OCI-LY1 (cell line): ENCODE results near the gene OR1I1.
"Not testable (repeated sequence)": the region's sequence is repeated elsewhere in the genome, so short reads cannot be mapped to it uniquely, and the experiment has no call there.

Experiments
- H2AFZ ChIP-seq: fragments of 200-600 bp; sonication (generic), shearing (Covaris generic); 2 replicates; pipeline ENCODE4 v1.6.0; 2014; ENCODE audit warnings: antibody characterized with exemption, mild to moderate bottlenecking, low read length
- H3F3A ChIP-seq: fragments of 200-600 bp; sonication (generic), shearing (Covaris generic); 2 replicates; pipeline ENCODE4 v1.6.0; 2014; ENCODE audit warnings: mild to moderate bottlenecking, antibody characterized with exemption, low read length, moderate library complexity; ENCODE audit not compliant: insufficient read depth
- H3K27ac ChIP-seq: fragments of 200-600 bp; sonication (generic); 2 replicates; pipeline ENCODE4 v1.5.1; 2014; ENCODE audit warnings: low read length, mixed run types, mild to moderate bottlenecking, low read depth; ENCODE audit not compliant: poor library complexity, severe bottlenecking
- H3K27me3 ChIP-seq: fragments of 200-600 bp; sonication (generic); 2 replicates; pipeline ENCODE4 v1.6.0; 2014; ENCODE audit warnings: antibody characterized with exemption, mild to moderate bottlenecking, low read length, moderate library complexity; ENCODE audit not compliant: insufficient read depth
- H3K36me3 ChIP-seq: fragments of 200-600 bp; sonication (generic); 2 replicates; pipeline ENCODE4 v1.6.1; 2014; ENCODE audit warnings: mild to moderate bottlenecking, antibody characterized with exemption, low read length, moderate library complexity, mixed read lengths; ENCODE audit not compliant: insufficient read depth
- H3K4me1 ChIP-seq: fragments of 200-600 bp; sonication (generic); 2 replicates; pipeline ENCODE4 v1.5.1; 2014; ENCODE audit warnings: mild to moderate bottlenecking, low read length, moderate library complexity; ENCODE audit not compliant: insufficient read depth, severe bottlenecking
- H3K4me2 ChIP-seq: fragments of 200-600 bp; sonication (generic), shearing (Covaris generic); 2 replicates; pipeline ENCODE4 v1.6.1; 2014; ENCODE audit warnings: low read length
- H3K4me3 ChIP-seq: fragments of 200-600 bp; sonication (generic); 2 replicates; pipeline ENCODE4 v1.5.1; 2014; ENCODE audit warnings: low read length, low read depth, mild to moderate bottlenecking, mixed read lengths; ENCODE audit not compliant: poor library complexity, severe bottlenecking
- H3K79me2 ChIP-seq: fragments of 200-600 bp; shearing (Covaris generic); 2 replicates; pipeline ENCODE4 v1.6.1; 2016; ENCODE audit warnings: mixed run types, low read length, mixed read lengths; ENCODE audit not compliant: insufficient read depth
- H3K9ac ChIP-seq: fragments of 200-600 bp; sonication (generic), shearing (Covaris generic); 2 replicates; pipeline ENCODE4 v1.6.1; 2014; ENCODE audit warnings: mild to moderate bottlenecking, low read length, mixed read lengths
- H3K9me2 ChIP-seq: fragments of 200-600 bp; sonication (generic), shearing (Covaris generic); 2 replicates; pipeline ENCODE4 v1.6.1; 2014; ENCODE audit warnings: low read depth, mild to moderate bottlenecking, low read length, mixed read lengths
- H3K9me3 ChIP-seq: fragments of 200-600 bp; shearing (Covaris generic); 2 replicates; pipeline ENCODE4 v1.6.1; 2014; ENCODE audit warnings: low read length, mixed read lengths
- H4K20me1 ChIP-seq: fragments of 200-600 bp; sonication (generic), shearing (Covaris generic); 2 replicates; pipeline ENCODE4 v1.6.0; 2016; ENCODE audit warnings: mild to moderate bottlenecking, low read length; ENCODE audit not compliant: insufficient read depth
- EZH2 ChIP-seq: fragments of 200-600 bp; sonication (generic), shearing (Covaris generic); IDR thresholded peaks from 2 replicates; pipeline ENCODE4 v1.8.0; 2017; ENCODE audit warnings: borderline replicate concordance, mixed run types, mild to moderate bottlenecking, antibody characterized with exemption, low read length, moderate library complexity, mixed read lengths
- TF ChIP-seq, protein P1 (sequence below): fragments of 200-600 bp; sonication (generic), shearing (Covaris generic); IDR thresholded peaks from 2 replicates; pipeline ENCODE4 v1.5.1; 2017; ENCODE audit warnings: mild to moderate bottlenecking, antibody characterized with exemption, low read length, moderate library complexity, mixed read lengths

Gene OR1I1

GRCh38 chr19:15072930-15073647 is 8.9 kb upstream of the OR1I1 start:
- Histone ChIP-seq H3K27ac (no peak overlapping the region), H3K4me2 (no peak overlapping the region)

GRCh38 chr19:15074371-15074770 is 7.6 kb upstream of the OR1I1 start:
- H3F3A ChIP-seq, result no peaks in the 10 kb centered on the region
- TF ChIP-seq, protein P1, sequence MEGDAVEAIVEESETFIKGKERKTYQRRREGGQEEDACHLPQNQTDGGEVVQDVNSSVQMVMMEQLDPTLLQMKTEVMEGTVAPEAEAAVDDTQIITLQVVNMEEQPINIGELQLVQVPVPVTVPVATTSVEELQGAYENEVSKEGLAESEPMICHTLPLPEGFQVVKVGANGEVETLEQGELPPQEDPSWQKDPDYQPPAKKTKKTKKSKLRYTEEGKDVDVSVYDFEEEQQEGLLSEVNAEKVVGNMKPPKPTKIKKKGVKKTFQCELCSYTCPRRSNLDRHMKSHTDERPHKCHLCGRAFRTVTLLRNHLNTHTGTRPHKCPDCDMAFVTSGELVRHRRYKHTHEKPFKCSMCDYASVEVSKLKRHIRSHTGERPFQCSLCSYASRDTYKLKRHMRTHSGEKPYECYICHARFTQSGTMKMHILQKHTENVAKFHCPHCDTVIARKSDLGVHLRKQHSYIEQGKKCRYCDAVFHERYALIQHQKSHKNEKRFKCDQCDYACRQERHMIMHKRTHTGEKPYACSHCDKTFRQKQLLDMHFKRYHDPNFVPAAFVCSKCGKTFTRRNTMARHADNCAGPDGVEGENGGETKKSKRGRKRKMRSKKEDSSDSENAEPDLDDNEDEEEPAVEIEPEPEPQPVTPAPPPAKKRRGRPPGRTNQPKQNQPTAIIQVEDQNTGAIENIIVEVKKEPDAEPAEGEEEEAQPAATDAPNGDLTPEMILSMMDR, result no peak
- TF ChIP-seq EZH2, result no peak
- H3K27me3 ChIP-seq, result no peaks in the 10 kb centered on the region
- H3K4me1 ChIP-seq, result no peaks in the 10 kb centered on the region
- H4K20me1 ChIP-seq, result no peaks in the 10 kb centered on the region
- H3K27ac ChIP-seq, result no peak overlapping the region
- H3K4me2 ChIP-seq, result no peak overlapping the region
- H2AFZ ChIP-seq, result no peak overlapping the region
- no peak overlapping the region for H3K9ac ChIP-seq
- H3K9me3 ChIP-seq, result no peaks in the 10 kb centered on the region
- H3K79me2 ChIP-seq, result no peaks in the 10 kb centered on the region
- no peaks in the 10 kb centered on the region for H3K36me3 ChIP-seq
- no peaks in the 10 kb centered on the region for H3K9me2 ChIP-seq
- H3K4me3 ChIP-seq, result no peak overlapping the region

More at GRCh38 chr19:15072930-15073647, 8.9 kb upstream of the OR1I1 start:
- Histone ChIP-seq H3K36me3 (no peaks in the 10 kb centered on the region), H3K4me3 (no peak overlapping the region), H2AFZ (no peak overlapping the region), H3K9me3 (no peaks in the 10 kb centered on the region), H3K79me2 (no peaks in the 10 kb centered on the region), H3K4me1 (no peaks in the 10 kb centered on the region), H3F3A (no peaks in the 10 kb centered on the region), H3K27me3 (no peaks in the 10 kb centered on the region), H3K9me2 (no peaks in the 10 kb centered on the region), H3K9ac (no peak overlapping the region), H4K20me1 (no peaks in the 10 kb centered on the region)
- TF ChIP-seq, protein P1, result peak; percentile 31; the same call in 1 of the 2 replicates
- no peak for TF ChIP-seq EZH2

- Histone ChIP-seq H3F3A (no peaks in the 10 kb centered on the region), H3K4me2 (no peak overlapping the region), H3K4me1 (no peaks in the 10 kb centered on the region), H2AFZ (no peak overlapping the region), H3K9me2 (no peaks in the 10 kb centered on the region), H3K27me3 (no peaks in the 10 kb centered on the region), H3K27ac (no peak overlapping the region), H3K9ac (no peak overlapping the region), H3K36me3 (no peaks in the 10 kb centered on the region), H3K4me3 (no peak overlapping the region), H3K9me3 (no peaks in the 10 kb centered on the region), H4K20me1 (no peaks in the 10 kb centered on the region), H3K79me2 (no peaks in the 10 kb centered on the region)
- no peak for TF ChIP-seq EZH2
- TF ChIP-seq, protein P1, result no peak
These were observed 6.2 kb upstream of the OR1I1 start for GRCh38 chr19:15075806-15076205.

DNA sequence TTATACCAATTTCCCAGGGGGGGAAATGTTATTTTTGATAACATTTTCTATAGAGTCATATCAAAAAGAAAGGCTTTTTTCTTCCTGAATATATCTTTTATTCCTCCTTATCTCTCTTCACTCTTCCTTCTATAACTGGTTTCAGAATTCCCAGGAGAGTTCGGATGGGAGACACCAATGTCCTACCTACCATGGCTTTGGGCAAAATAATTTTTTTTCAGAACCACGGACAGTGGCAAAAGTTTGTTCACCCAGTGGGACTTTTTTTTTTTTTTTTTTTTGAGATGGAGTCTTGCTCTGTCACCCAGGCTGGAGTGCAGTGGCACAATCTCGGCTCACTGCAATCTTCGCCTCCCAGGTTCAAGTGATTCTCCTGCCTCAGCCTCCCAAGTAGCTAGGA is 2.0 kb upstream of the OR1I1 start:
- H4K20me1 ChIP-seq, H3K9me2 ChIP-seq, H3K4me1 ChIP-seq, H3K79me2 ChIP-seq, H2AFZ ChIP-seq, H3K4me2 ChIP-seq, H3K36me3 ChIP-seq, H3K4me3 ChIP-seq, H3K27me3 ChIP-seq, H3K9ac ChIP-seq, H3F3A ChIP-seq, H3K9me3 ChIP-seq, H3K27ac ChIP-seq: not testable (repeated sequence)
